A549 (cell line): ENCODE results near the gene IPO9. TPM values are rescaled to one million over a fixed set of nuclear protein-coding genes. Genes with fewer than 3 reads are reported as not detected.

Experiments
- ATAC-seq, 2 experiments: fragments of 200-7000 bp in 1 of 2; fragments of >200 bp in 1 of 2; cut with Nextera tagmentation in 1 of 2; cut with Tn5 transposase in 1 of 2; 3 replicates each; pipeline versions ENCODE4 v1.8.0 to v1.9.1; 2018 to 2020; ENCODE audit warnings: mild to moderate bottlenecking in 1 of 2, moderate library complexity in 1 of 2
- CTCF ChIA-PET: fragments of 300-600 bp; sonication (Branson Sonifier 250); formaldehyde crosslinking; extraction: SDS; loops from one replicate; lab custom pipeline; 2021; ENCODE audit warnings: antibody characterized with exemption, inconsistent platforms; lab: Yijun Ruan, JAX
- POLR2A ChIA-PET: fragments of 350-600 bp; formaldehyde crosslinking; extraction: SDS; loops from one replicate; lab custom pipeline; 2021; ENCODE audit warnings: antibody characterized with exemption, inconsistent platforms; lab: Yijun Ruan, JAX
- DNase-seq, 2 experiments: peaks; one replicate each; pipeline versions ENCODE4 v3.0.0 to v3.0.0-alpha.2; 2011 to 2016; ENCODE audit warnings: low read depth in 1 of 2, low spot score in 1 of 2
- FAIRE-seq: peaks from 2 replicates; lab custom pipeline; 2011; peaks lifted over from hg19 to GRCh38; lab: Jason Lieb, UNC
- H3K27ac ChIP-seq, 2 experiments: fragments of >200 bp; sonication (Bioruptor Twin); formaldehyde crosslinking; 3 replicates each; pipeline ENCODE4 v1.5.1; 2016 to 2017
- H3K4me1 ChIP-seq: fragments of >200 bp; sonication (Bioruptor Twin); formaldehyde crosslinking; 3 replicates; pipeline ENCODE4 v1.6.1; 2016
- H3K4me2 ChIP-seq: fragments of >200 bp; sonication (Bioruptor Twin); formaldehyde crosslinking; 3 replicates; pipeline ENCODE4 v1.6.1; 2016
- H3K4me3 ChIP-seq: fragments of >200 bp; sonication (Bioruptor Twin); formaldehyde crosslinking; 3 replicates; pipeline ENCODE4 v1.5.1; 2016
- H3K9me3 ChIP-seq: fragments of >200 bp; sonication (Bioruptor Twin); formaldehyde crosslinking; 3 replicates; pipeline ENCODE4 v1.6.1; 2016
- CBX2 ChIP-seq: fragments of 200-600 bp; sonication (generic); IDR thresholded peaks from 2 replicates; pipeline ENCODE4 v1.6.1; 2016; ENCODE audit warnings: low read depth, mild to moderate bottlenecking, borderline replicate concordance
- CEBPB ChIP-seq, 2 experiments: fragments of >200 bp in 1 of 2; sonication (Bioruptor Twin) in 1 of 2; formaldehyde crosslinking in 1 of 2; IDR thresholded peaks; 2 replicates each; pipeline ENCODE4 v1.6.1; 2012 to 2016
- CHD4 ChIP-seq: fragments of 200-600 bp; sonication (generic); IDR thresholded peaks from 2 replicates; pipeline ENCODE4 v1.6.1; 2016; ENCODE audit warnings: antibody characterized with exemption, mild to moderate bottlenecking, borderline replicate concordance
- EHMT2 ChIP-seq: fragments of 200-600 bp; sonication (generic); IDR thresholded peaks from 2 replicates; pipeline ENCODE4 v1.6.1; 2016; ENCODE audit warnings: antibody characterized with exemption, low read depth, mild to moderate bottlenecking, moderate library complexity
- ESRRA ChIP-seq: fragments of 150-350 bp; IDR thresholded peaks from 2 replicates; pipeline ENCODE4 v1.6.1; 2014; ENCODE audit warnings: mild to moderate bottlenecking, low read length, borderline replicate concordance
- FOSL2 ChIP-seq, 2 experiments: fragments of 450-650 bp in 1 of 2; fragments of >200 bp in 1 of 2; sonication (Bioruptor Twin) in 1 of 2; formaldehyde crosslinking; IDR thresholded peaks; 2 replicates each; pipeline versions ENCODE4 v1.5.0 to v1.6.1; 2016 to 2020; ENCODE audit warnings: mild to moderate bottlenecking in 1 of 2, moderate library complexity in 1 of 2
- FOXS1 ChIP-seq: fragments of 250-450 bp; sonication (Bioruptor Pico); IDR thresholded peaks from 2 replicates; pipeline ENCODE4 v1.5.0; 2020; ENCODE audit warnings: mild to moderate bottlenecking, moderate library complexity
- GATA3 ChIP-seq: IDR thresholded peaks from 2 replicates; pipeline ENCODE4 v1.6.1; 2012; ENCODE audit warnings: borderline replicate concordance
- HOXB13 ChIP-seq: fragments of 250-450 bp; sonication (Bioruptor Pico); IDR thresholded peaks from 2 replicates; pipeline ENCODE4 v1.5.0; 2020; ENCODE audit warnings: low read depth, mild to moderate bottlenecking, moderate library complexity
- KDM1A ChIP-seq: fragments of 200-600 bp; sonication (generic); IDR thresholded peaks from 2 replicates; pipeline ENCODE4 v1.6.1; 2016; ENCODE audit warnings: low read depth, mild to moderate bottlenecking
- RARB ChIP-seq: fragments of 250-450 bp; sonication (Bioruptor Pico); IDR thresholded peaks from 2 replicates; pipeline ENCODE4 v1.8.0; 2021; ENCODE audit warnings: mild to moderate bottlenecking, moderate library complexity
- RNF2 ChIP-seq: fragments of 200-600 bp; sonication (generic); IDR thresholded peaks from 2 replicates; pipeline ENCODE4 v1.6.1; 2016; ENCODE audit warnings: low read depth, mild to moderate bottlenecking, antibody characterized with exemption, moderate library complexity, borderline replicate concordance
- TFCP2L1 ChIP-seq: fragments of 250-450 bp; sonication (Bioruptor Pico); IDR thresholded peaks from 2 replicates; pipeline ENCODE4 v1.5.0; 2021; ENCODE audit warnings: mild to moderate bottlenecking
- WGBS: methylation state at CpG from one replicate; pipeline ENCODE4 v1.1.6; 2017; ENCODE audit errors: missing lambda C conversion rate; 5-methylcytosine and 5-hydroxymethylcytosine counted together
- polyA plus RNA-seq, 4 experiments: library from polyadenylated mRNA; depleted of rRNA in 3 of 4; stranded (reverse); fragments of >200 nt; fragmentation: RNase III in 1 of 4; extraction: RNeasy Plus Mini Kit Qiagen cat#74134 plus additional on column Dnase treatment in 1 of 4; gene quantifications; 2 replicates in 3 of 4; 3 replicates in 1 of 4; pipeline ENCODE4 v1.2.3, GENCODE V29; 2011 to 2017
- TF ChIP-seq, protein P1 (sequence below): fragments of 250-450 bp; sonication (Bioruptor Pico); IDR thresholded peaks from 2 replicates; pipeline ENCODE4 v1.5.0; 2020; ENCODE audit warnings: low read depth, mild to moderate bottlenecking, moderate library complexity
- TF ChIP-seq, protein P2 (sequence below): fragments of 200-600 bp; sonication (generic); IDR thresholded peaks from 2 replicates; pipeline ENCODE4 v1.6.1; 2016; ENCODE audit warnings: antibody characterized with exemption, mild to moderate bottlenecking, moderate library complexity
- TF ChIP-seq, protein P3 (sequence below): fragments of >200 bp; sonication (Bioruptor Twin); formaldehyde crosslinking; IDR thresholded peaks from 3 replicates; pipeline ENCODE4 v1.5.1; 2016

Gene IPO9
- polyA plus RNA-seq, 2 of the 4 experiments (the other 2 are of a cell fraction), result 40.1 to 77.5 TPM

DNA sequence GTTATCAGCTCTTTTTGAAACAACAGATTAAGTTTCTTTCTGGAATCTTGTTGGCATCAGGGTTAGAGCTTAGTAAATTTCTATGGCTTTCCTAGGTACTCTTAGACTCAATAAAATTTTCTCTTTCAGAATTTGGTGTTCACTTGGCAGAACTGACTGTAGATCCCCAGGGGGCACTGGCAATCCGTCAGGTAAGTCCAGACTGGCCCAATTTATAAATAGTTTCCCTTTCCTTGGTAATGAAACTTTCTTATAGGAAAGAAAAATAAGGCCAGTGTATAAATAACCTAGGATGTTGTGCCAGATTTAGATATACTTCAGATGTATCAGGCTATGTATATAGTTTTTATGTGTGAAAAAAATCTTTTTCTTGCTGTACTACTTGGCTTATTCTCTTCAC lies 18.2 kb downstream of the IPO9 start:
- H3K9me3 ChIP-seq, result no peaks in the 10 kb centered on the region
- POLR2A ChIA-PET, result no interaction called here
- 89% methylated on average over 1 of the region's 1 CpG for WGBS
- TF ChIP-seq CBX2 (no peak), RNF2 (no peak), ESRRA (no peak), FOXS1 (CRISPR knock-in tag) (no peak), CEBPB (IDR thresholded peaks at IDR 0.05) (no peak), RARB (CRISPR knock-in tag) (no peak), HOXB13 (CRISPR knock-in tag) (no peak)
- TF ChIP-seq, protein P1, sequence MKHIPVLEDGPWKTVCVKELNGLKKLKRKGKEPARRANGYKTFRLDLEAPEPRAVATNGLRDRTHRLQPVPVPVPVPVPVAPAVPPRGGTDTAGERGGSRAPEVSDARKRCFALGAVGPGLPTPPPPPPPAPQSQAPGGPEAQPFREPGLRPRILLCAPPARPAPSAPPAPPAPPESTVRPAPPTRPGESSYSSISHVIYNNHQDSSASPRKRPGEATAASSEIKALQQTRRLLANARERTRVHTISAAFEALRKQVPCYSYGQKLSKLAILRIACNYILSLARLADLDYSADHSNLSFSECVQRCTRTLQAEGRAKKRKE (CRISPR knock-in tag), result no peak
- DNase-seq (no peak), ATAC-seq (no peak), FAIRE-seq (no peak)
- no peak overlapping the region for H3K4me3 ChIP-seq
- H3K27ac ChIP-seq, result no peak overlapping the region
- H3K4me2 ChIP-seq, result no peak overlapping the region
- H3K4me1 ChIP-seq, result peaks cover 24% of the 10 kb centered on the region
- CTCF ChIA-PET, result interaction anchor here (1.0 to 1.9 kb wide), 3 partner anchors 17 to 288 kb away, joined by 3 to 6 read pairs (median 3); partner anchors contain the start of gene IPO9

DNA sequence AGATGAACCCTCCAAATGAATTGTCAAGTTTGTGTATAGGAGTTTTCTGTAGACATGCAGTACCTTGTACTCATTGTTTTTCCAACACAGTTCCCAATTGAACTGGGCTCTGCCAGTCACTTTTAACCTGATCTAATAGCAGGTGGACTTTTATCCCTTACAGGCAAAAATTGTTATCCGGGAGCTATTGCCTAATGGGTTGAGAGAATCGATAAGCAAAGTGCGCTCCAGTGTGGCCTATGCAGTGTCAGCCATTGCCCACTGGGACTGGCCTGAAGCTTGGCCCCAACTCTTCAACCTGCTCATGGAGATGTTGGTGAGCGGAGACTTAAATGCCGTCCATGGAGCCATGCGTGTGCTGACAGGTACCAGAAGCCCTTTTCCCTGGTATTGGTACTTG lies 19.3 kb downstream of the IPO9 start:
- no peak for ATAC-seq
- no peak for TF ChIP-seq GATA3
- no peak for TF ChIP-seq EHMT2
- TF ChIP-seq, all 56 proteins: peak for 0
- POLR2A ChIA-PET, result no interaction called here
- Histone ChIP-seq H3K4me3 (no peak overlapping the region), H3K4me2 (no peak overlapping the region), H3K9me3 (no peaks in the 10 kb centered on the region), H3K4me1 (peaks cover 18% of the 10 kb centered on the region), H3K27ac (no peak overlapping the region)
- 93% methylated on average over 6 of the region's 6 CpGs for WGBS
- DNase-seq (no peak), FAIRE-seq (no peak)
- CTCF ChIA-PET, result interaction anchor here (0.7 to 3.0 kb wide), 8 partner anchors 18 to 366 kb away, joined by 3 to 9 read pairs (median 3); partner anchors contain the start of gene IPO9

DNA sequence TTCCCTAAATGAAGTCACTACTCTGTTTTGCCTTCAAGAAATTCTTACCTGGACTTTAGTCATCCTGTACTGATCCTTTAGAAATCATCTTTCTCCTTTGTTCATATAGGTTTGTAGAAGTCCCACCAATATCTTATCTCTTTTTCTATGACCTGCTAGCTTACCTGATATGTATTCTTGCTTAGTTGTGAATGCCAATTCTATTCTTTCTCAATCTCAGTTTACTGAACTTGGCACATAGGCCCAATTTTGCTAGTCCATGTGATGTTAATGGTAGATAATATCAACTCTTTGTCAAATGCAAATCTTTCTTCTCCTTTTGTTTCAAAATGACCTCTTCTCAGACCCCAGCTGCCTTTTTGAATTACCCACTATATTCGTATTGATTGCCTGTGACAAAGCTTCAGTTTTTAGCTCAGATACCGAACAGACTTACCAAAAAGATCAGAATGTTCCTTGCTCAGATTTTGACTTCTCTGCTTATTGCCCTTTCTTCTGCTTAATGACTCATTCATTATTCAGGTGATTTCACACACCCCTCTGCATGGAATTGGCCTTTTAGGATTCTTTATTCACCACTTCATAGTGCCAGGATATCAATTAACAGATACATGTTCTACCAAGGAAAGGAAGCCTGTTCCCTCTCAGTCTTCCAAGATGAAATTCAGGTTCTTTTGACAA lies 20.6 kb downstream of the IPO9 start:
- DNase-seq (no peak), FAIRE-seq (no peak), ATAC-seq (no peak)
- ChIA-PET POLR2A (no interaction called here), CTCF (interaction anchor here (0.9 to 3.0 kb wide), 8 partner anchors 10 to 368 kb away, joined by 3 to 9 read pairs (median 4); no protein-coding TSS in a partner anchor)
- Histone ChIP-seq H3K4me2 (peak overlapping the region; percentile 5; the same call in 1 of the 3 replicates), H3K4me3 (no peak overlapping the region), H3K27ac (peak overlapping the region in 1 of 2 experiments; percentile 1; a peak in 1 of 6 replicates), H3K4me1 (peaks cover 18% of the 10 kb centered on the region), H3K9me3 (no peaks in the 10 kb centered on the region)
- TF ChIP-seq, protein P2, sequence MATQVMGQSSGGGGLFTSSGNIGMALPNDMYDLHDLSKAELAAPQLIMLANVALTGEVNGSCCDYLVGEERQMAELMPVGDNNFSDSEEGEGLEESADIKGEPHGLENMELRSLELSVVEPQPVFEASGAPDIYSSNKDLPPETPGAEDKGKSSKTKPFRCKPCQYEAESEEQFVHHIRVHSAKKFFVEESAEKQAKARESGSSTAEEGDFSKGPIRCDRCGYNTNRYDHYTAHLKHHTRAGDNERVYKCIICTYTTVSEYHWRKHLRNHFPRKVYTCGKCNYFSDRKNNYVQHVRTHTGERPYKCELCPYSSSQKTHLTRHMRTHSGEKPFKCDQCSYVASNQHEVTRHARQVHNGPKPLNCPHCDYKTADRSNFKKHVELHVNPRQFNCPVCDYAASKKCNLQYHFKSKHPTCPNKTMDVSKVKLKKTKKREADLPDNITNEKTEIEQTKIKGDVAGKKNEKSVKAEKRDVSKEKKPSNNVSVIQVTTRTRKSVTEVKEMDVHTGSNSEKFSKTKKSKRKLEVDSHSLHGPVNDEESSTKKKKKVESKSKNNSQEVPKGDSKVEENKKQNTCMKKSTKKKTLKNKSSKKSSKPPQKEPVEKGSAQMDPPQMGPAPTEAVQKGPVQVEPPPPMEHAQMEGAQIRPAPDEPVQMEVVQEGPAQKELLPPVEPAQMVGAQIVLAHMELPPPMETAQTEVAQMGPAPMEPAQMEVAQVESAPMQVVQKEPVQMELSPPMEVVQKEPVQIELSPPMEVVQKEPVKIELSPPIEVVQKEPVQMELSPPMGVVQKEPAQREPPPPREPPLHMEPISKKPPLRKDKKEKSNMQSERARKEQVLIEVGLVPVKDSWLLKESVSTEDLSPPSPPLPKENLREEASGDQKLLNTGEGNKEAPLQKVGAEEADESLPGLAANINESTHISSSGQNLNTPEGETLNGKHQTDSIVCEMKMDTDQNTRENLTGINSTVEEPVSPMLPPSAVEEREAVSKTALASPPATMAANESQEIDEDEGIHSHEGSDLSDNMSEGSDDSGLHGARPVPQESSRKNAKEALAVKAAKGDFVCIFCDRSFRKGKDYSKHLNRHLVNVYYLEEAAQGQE, result no peak
- TF ChIP-seq FOSL2 (IDR thresholded peaks at IDR 0.05) (no peak), FOSL2 (CRISPR knock-in tag; IDR thresholded peaks at IDR 0.05) (0 out of 2 replicates have a peak, but pooled peaks have one; percentile 24)
- 90% methylated on average over 2 of the region's 2 CpGs for WGBS

DNA sequence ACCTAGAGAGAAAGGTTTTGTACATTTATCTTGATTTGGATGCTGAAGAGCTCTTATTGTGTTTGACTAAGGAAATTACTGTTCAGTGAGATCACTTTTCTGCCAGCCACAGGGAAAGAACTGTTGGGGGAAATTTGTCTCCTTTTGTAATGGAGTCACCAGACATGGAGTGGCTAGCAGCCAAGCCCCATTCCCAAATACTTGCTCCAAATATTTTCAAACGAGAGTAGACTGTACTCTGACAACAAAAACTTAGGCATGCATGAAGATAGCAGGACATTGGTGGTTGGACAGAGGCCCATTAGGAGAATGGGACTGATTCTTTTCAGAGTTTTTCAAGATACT lies 21.1 kb downstream of the IPO9 start:
- WGBS, result 20% methylated on average over 1 of the region's 1 CpG

More for the DNA sequence above, 21.1 kb downstream of the IPO9 start:
- H3K4me1 ChIP-seq, result peaks cover 18% of the 10 kb centered on the region
- ChIA-PET POLR2A (interaction anchor here (1.3 kb wide), 1 partner anchor 20 kb away, joined by 3 read pairs; no protein-coding TSS in a partner anchor), CTCF (interaction anchor here (0.9 to 3.0 kb wide), 5 partner anchors 10 to 319 kb away, joined by 4 to 9 read pairs (median 5); no protein-coding TSS in a partner anchor)
- H3K27ac ChIP-seq, result peak overlapping the region in 1 of 2 experiments; percentile 1; a peak in 1 of 6 replicates
- peak overlapping the region; percentile 5; the same call in 1 of the 3 replicates for H3K4me2 ChIP-seq
- no peaks in the 10 kb centered on the region for H3K9me3 ChIP-seq
- H3K4me3 ChIP-seq, result no peak overlapping the region
- no peak for DNase-seq
- FAIRE-seq, result no peak
- ATAC-seq, result peak in 1 of 2 experiments; percentile 26; a peak in 1 of 6 replicates
- TF ChIP-seq KDM1A (no peak), CHD4 (no peak), TFCP2L1 (CRISPR knock-in tag) (no peak)
- TF ChIP-seq, protein P3, sequence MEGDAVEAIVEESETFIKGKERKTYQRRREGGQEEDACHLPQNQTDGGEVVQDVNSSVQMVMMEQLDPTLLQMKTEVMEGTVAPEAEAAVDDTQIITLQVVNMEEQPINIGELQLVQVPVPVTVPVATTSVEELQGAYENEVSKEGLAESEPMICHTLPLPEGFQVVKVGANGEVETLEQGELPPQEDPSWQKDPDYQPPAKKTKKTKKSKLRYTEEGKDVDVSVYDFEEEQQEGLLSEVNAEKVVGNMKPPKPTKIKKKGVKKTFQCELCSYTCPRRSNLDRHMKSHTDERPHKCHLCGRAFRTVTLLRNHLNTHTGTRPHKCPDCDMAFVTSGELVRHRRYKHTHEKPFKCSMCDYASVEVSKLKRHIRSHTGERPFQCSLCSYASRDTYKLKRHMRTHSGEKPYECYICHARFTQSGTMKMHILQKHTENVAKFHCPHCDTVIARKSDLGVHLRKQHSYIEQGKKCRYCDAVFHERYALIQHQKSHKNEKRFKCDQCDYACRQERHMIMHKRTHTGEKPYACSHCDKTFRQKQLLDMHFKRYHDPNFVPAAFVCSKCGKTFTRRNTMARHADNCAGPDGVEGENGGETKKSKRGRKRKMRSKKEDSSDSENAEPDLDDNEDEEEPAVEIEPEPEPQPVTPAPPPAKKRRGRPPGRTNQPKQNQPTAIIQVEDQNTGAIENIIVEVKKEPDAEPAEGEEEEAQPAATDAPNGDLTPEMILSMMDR, result no peak
